Measurements from ENCODE around the gene PRCC.

DNA sequence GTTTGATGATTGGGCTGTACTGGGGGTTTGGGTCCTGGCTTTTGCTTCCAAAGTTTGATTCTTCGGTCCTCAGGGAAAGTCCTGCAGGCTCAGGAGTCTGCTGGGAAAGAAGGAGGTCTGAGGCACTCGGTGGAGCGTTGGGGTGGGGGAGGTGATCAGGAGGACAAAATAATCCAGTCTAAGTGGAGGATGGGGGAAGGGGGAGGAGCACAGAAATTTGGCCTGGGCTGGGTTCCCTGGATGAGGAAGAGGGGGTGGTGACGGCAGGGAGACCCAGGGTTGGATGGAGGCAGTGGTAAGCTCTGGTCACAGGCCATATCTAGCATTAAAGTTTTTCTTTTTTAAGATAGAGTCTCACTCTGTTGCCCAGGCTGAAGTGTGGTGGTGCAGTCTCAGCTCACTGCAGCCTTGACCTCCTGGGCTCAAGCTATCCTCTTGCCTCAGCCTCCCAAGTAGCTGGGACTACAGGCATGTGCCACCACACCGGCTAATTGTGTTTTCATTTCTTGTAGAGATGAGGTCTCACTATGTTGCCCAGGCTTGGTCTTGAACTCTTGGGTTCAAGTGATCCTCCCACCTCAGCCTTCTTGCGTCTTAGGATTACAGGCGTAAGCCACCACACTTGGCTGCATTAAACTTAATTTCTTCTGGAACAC lies 42.5 kb downstream of the PRCC start:
- TF ChIP-seq, protein P1, sequence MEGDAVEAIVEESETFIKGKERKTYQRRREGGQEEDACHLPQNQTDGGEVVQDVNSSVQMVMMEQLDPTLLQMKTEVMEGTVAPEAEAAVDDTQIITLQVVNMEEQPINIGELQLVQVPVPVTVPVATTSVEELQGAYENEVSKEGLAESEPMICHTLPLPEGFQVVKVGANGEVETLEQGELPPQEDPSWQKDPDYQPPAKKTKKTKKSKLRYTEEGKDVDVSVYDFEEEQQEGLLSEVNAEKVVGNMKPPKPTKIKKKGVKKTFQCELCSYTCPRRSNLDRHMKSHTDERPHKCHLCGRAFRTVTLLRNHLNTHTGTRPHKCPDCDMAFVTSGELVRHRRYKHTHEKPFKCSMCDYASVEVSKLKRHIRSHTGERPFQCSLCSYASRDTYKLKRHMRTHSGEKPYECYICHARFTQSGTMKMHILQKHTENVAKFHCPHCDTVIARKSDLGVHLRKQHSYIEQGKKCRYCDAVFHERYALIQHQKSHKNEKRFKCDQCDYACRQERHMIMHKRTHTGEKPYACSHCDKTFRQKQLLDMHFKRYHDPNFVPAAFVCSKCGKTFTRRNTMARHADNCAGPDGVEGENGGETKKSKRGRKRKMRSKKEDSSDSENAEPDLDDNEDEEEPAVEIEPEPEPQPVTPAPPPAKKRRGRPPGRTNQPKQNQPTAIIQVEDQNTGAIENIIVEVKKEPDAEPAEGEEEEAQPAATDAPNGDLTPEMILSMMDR (conservative IDR thresholded peaks at IDR 0.05; ENCODE audit: low read length) = no peak
- no peak for TF ChIP-seq EZH2phosphoT487 (IDR thresholded peaks at IDR 0.05; ENCODE audit: borderline replicate concordance)
